Kasumi-1 (cell line): ENCODE results near the gene ERLEC1.
"Not testable (repeated sequence)": the region's sequence is repeated elsewhere in the genome, so short reads cannot be mapped to it uniquely, and the experiment has no call there.

ENCODE experiments used
- DNase-seq, 2 experiments: peaks; one replicate each; lab custom pipeline; 2025; lab: John Stamatoyannopoulos, UW

Gene ERLEC1

GRCh38 chr2:53829980-53830290 lies 43.1 kb downstream of the ERLEC1 start:
- DNase-seq = not testable (repeated sequence)

GRCh38 chr2:53840580-53840979 lies 53.7 kb downstream of the ERLEC1 start:
- no peak for DNase-seq

- DNase-seq = not testable (repeated sequence)
Observed at GRCh38 chr2:53841651-53842050, 54.8 kb downstream of the ERLEC1 start.

GRCh38 chr2:53842891-53843290 lies 56.0 kb downstream of the ERLEC1 start:
- no peak for DNase-seq

- no peak for DNase-seq
Observed at GRCh38 chr2:53843595-53843994, 56.8 kb downstream of the ERLEC1 start.

GRCh38 chr2:53848062-53848461 lies 61.2 kb downstream of the ERLEC1 start:
- DNase-seq = no peak

- DNase-seq = not testable (repeated sequence)
Observed at GRCh38 chr2:53851052-53851757, 64.4 kb downstream of the ERLEC1 start.

- no peak for DNase-seq
Observed at GRCh38 chr2:53852532-53852931, 65.7 kb downstream of the ERLEC1 start.

- DNase-seq = no peak
Observed at GRCh38 chr2:53854678-53855077, 67.8 kb downstream of the ERLEC1 start.

- no peak for DNase-seq
Observed at GRCh38 chr2:53856272-53856671, 69.4 kb downstream of the ERLEC1 start.

- DNase-seq = no peak
Observed at GRCh38 chr2:53859206-53860181, 72.7 kb downstream of the ERLEC1 start, which contains the start of gene GPR75. Gene GPR75 (minus strand): TSS chr2:53859967. CDS start chr2:53854756, 5,211 bp downstream.

- no peak for DNase-seq
Observed at GRCh38 chr2:53861824-53862223, 75.0 kb downstream of the ERLEC1 start.

GRCh38 chr2:53863538-53864227 lies 76.8 kb downstream of the ERLEC1 start:
- no peak for DNase-seq

- no peak for DNase-seq
Observed at GRCh38 chr2:53865264-53865663, 78.4 kb downstream of the ERLEC1 start.

GRCh38 chr2:53865962-53866361 lies 79.1 kb downstream of the ERLEC1 start:
- DNase-seq = no peak

GRCh38 chr2:53867169-53867568 lies 80.3 kb downstream of the ERLEC1 start:
- no peak for DNase-seq

- no peak for DNase-seq
Observed at GRCh38 chr2:53867773-53868172, 80.9 kb downstream of the ERLEC1 start.
